ENCODE results near the gene PLAC8L1.
"Not testable (repeated sequence)": the region's sequence is repeated elsewhere in the genome, so short reads cannot be mapped to it uniquely, and the experiment has no call there.

The PLAC8L1 gene

GRCh38 chr5:146105477-146105876 lies at the start of gene PLAC8L1:
TSS of gene PLAC8L1 (minus strand) at chr5:146105577. CDS start at chr5:146104311, 1,266 bp downstream.
- DNase-seq: no peak

- DNase-seq: no peak
These were observed 46.6 kb upstream of the PLAC8L1 start for GRCh38 chr5:146151970-146152369.

- DNase-seq: no peak
These were observed 32.6 kb upstream of the PLAC8L1 start for GRCh38 chr5:146137967-146138403.

GRCh38 chr5:146130440-146131045 lies 25.2 kb upstream of the PLAC8L1 start:
- no peak for DNase-seq

GRCh38 chr5:146126068-146126467 lies 20.7 kb upstream of the PLAC8L1 start:
- DNase-seq: no peak

GRCh38 chr5:146124580-146124979 lies 19.2 kb upstream of the PLAC8L1 start:
- no peak for DNase-seq

GRCh38 chr5:146121451-146121850 lies 16.1 kb upstream of the PLAC8L1 start:
- not testable (repeated sequence) for DNase-seq

- DNase-seq: no peak
These were observed 12.9 kb upstream of the PLAC8L1 start for GRCh38 chr5:146118322-146118721.

GRCh38 chr5:146117216-146117615 lies 11.8 kb upstream of the PLAC8L1 start:
- DNase-seq: not testable (repeated sequence)

GRCh38 chr5:146116361-146116760 lies 11.0 kb upstream of the PLAC8L1 start:
- DNase-seq: no peak

GRCh38 chr5:146112476-146112875 lies 7.1 kb upstream of the PLAC8L1 start:
- no peak for DNase-seq

- DNase-seq: no peak
These were observed 6.0 kb upstream of the PLAC8L1 start for GRCh38 chr5:146111409-146111808.

- no peak for DNase-seq
These were observed 4.0 kb upstream of the PLAC8L1 start for GRCh38 chr5:146109379-146109778.

GRCh38 chr5:146108870-146109269 lies 3.5 kb upstream of the PLAC8L1 start:
- not testable (repeated sequence) for DNase-seq

GRCh38 chr5:146107901-146108300 lies 2.5 kb upstream of the PLAC8L1 start:
- DNase-seq: no peak

GRCh38 chr5:146103594-146103993 lies 1.8 kb downstream of the PLAC8L1 start:
- DNase-seq: no peak

- no peak for DNase-seq
These were observed 3.7 kb downstream of the PLAC8L1 start for GRCh38 chr5:146101646-146102045.

- DNase-seq: no peak
These were observed 7.3 kb downstream of the PLAC8L1 start for GRCh38 chr5:146098047-146098446.

- DNase-seq: no peak
These were observed 13.5 kb downstream of the PLAC8L1 start for GRCh38 chr5:146091881-146092280.

- no peak for DNase-seq
These were observed 16.1 kb downstream of the PLAC8L1 start for GRCh38 chr5:146089287-146089686.

- no peak for DNase-seq
These were observed 17.3 kb downstream of the PLAC8L1 start for GRCh38 chr5:146088098-146088497.

GRCh38 chr5:146084376-146084775 lies 21.0 kb downstream of the PLAC8L1 start:
- DNase-seq: no peak

GRCh38 chr5:146082798-146083197 lies 22.6 kb downstream of the PLAC8L1 start:
- no peak for DNase-seq

- no peak for DNase-seq
These were observed 23.8 kb downstream of the PLAC8L1 start for GRCh38 chr5:146081556-146081955.

GRCh38 chr5:146079695-146080373 lies 25.5 kb downstream of the PLAC8L1 start:
- no peak for DNase-seq
